Medulla oblongata (tissue), 1 donor: ENCODE results near the gene DYNC1LI2.
"Not testable (repeated sequence)": the region's sequence is repeated elsewhere in the genome, so short reads cannot be mapped to it uniquely, and the experiment has no call there.

ENCODE experiments used
- DNase-seq: peaks from one replicate; pipeline ENCODE4 v3.0.0-alpha.2; 2015; ENCODE audit errors: extremely low spot score

The DYNC1LI2 gene

GRCh38 chr16:66696669-66697630, 54.5 kb downstream of the DYNC1LI2 start, which contains the start of gene CMTM4:
Gene CMTM4, minus strand, starts transcription at chr16:66696743. Its CDS starts 218 bp downstream, at chr16:66696525.
- DNase-seq = peak; percentile 92

GRCh38 chr16:66695935-66696668, 55.3 kb downstream of the DYNC1LI2 start:
- DNase-seq = no peak

- peak; percentile 66 for DNase-seq
Observed at GRCh38 chr16:66695471-66695934, 55.9 kb downstream of the DYNC1LI2 start.

GRCh38 chr16:66693149-66693548, 58.3 kb downstream of the DYNC1LI2 start:
- no peak for DNase-seq

- no peak for DNase-seq
Observed at GRCh38 chr16:66692341-66692740, 59.1 kb downstream of the DYNC1LI2 start.

GRCh38 chr16:66691234-66691633, 60.2 kb downstream of the DYNC1LI2 start:
- DNase-seq = no peak

- peak; percentile 80 for DNase-seq
Observed at GRCh38 chr16:66690106-66690847, 61.1 kb downstream of the DYNC1LI2 start.

GRCh38 chr16:66689282-66689681, 62.1 kb downstream of the DYNC1LI2 start:
- DNase-seq = no peak

GRCh38 chr16:66687906-66688625, 63.3 kb downstream of the DYNC1LI2 start:
- no peak for DNase-seq

GRCh38 chr16:66685501-66686115, 65.8 kb downstream of the DYNC1LI2 start:
- not testable (repeated sequence) for DNase-seq

- DNase-seq = no peak
Observed at GRCh38 chr16:66682271-66682670, 69.1 kb downstream of the DYNC1LI2 start.

- no peak for DNase-seq
Observed at GRCh38 chr16:66681676-66682075, 69.7 kb downstream of the DYNC1LI2 start.

- DNase-seq = no peak
Observed at GRCh38 chr16:66678337-66678736, 73.1 kb downstream of the DYNC1LI2 start.

GRCh38 chr16:66677836-66678235, 73.6 kb downstream of the DYNC1LI2 start:
- DNase-seq = no peak

- DNase-seq = peak; percentile 67
Observed at GRCh38 chr16:66677179-66677578, 74.2 kb downstream of the DYNC1LI2 start.

- no peak for DNase-seq
Observed at GRCh38 chr16:66676599-66676998, 74.8 kb downstream of the DYNC1LI2 start.

- DNase-seq = no peak
Observed at GRCh38 chr16:66673691-66674090, 77.7 kb downstream of the DYNC1LI2 start.
